ENCODE data around the gene SUMO3.

- no peak for TF ChIP-seq CTCF (IDR thresholded peaks at IDR 0.05; ENCODE audit: low read depth, low read length)
- TF ChIP-seq EZH2phosphoT487 (IDR thresholded peaks at IDR 0.05; ENCODE audit: low read depth), result no peak
Measured at GRCh38 chr21:44853601-44854390, 35.9 kb upstream of the SUMO3 start.

All from OCI-LY3 (cell line).